Nephron (organoid): ENCODE results near the gene CPNE2.
A peak's percentile ranks its signal among the peaks of the same experiment; 100 is the strongest.

Experiments
- H3K27ac Mint-ChIP-seq, 3 experiments: 2 replicates each; pipeline ENCODE4 v1.8.0; 2020; ENCODE audit warnings: mixed read lengths in 3 of 3, mild to moderate bottlenecking in 2 of 3, moderate library complexity in 1 of 3
- H3K27me3 Mint-ChIP-seq: 2 replicates; pipeline ENCODE4 v1.8.0; 2021; ENCODE audit warnings: low read depth, mild to moderate bottlenecking, moderate library complexity, mixed read lengths
- H3K36me3 Mint-ChIP-seq: 2 replicates; pipeline ENCODE4 v1.8.0; 2020; ENCODE audit warnings: low read depth, mixed read lengths
- H3K4me1 Mint-ChIP-seq: 2 replicates; pipeline ENCODE4 v1.8.0; 2020; ENCODE audit warnings: mixed read lengths
- H3K4me3 Mint-ChIP-seq, 3 experiments: 2 replicates each; pipeline ENCODE4 v1.8.0; 2020; ENCODE audit warnings: mild to moderate bottlenecking in 3 of 3, mixed read lengths in 3 of 3, moderate library complexity in 2 of 3
- H3K9me3 Mint-ChIP-seq: 2 replicates; pipeline ENCODE4 v1.8.0; 2020; ENCODE audit warnings: mixed read lengths
- CTCF ChIP-seq, 3 experiments: fragments of 200-600 bp; sonication (generic); IDR thresholded peaks; one replicate each; pipeline ENCODE4 v1.5.0; 2021; ENCODE audit warnings: antibody characterized with exemption in 3 of 3; ENCODE audit not compliant: unreplicated experiment in 3 of 3

CPNE2 gene

DNA sequence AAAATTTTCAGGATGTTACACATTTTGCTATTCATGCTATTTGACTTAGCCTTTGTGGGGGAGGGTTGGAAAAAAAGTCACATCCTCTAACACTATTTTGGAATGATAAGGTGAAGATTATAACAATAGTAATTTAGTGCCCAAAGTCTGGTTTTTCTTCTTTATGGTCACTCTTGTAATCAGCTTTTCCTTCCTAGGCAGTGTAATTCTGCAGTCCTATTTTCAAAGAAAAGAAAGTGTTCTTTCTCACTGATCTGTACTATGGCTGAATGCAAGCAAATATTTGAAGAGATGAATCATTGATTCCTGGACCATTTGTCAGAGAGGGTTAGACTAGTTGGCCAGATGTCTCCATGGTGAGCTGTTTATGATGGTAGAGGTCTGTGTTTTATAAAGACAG lies 102.1 kb downstream of the CPNE2 start:
- no peaks in the 10 kb centered on the region for H3K27me3 Mint-ChIP-seq
- H3K4me3 Mint-ChIP-seq: no peak overlapping the region
- peaks cover 27% of the 10 kb centered on the region for H3K4me1 Mint-ChIP-seq
- H3K9me3 Mint-ChIP-seq: peaks cover 6% of the 10 kb centered on the region
- H3K36me3 Mint-ChIP-seq: peaks cover 31% of the 10 kb centered on the region
- TF ChIP-seq CTCF (IDR thresholded peaks at IDR 0.05; ENCODE audit: unreplicated experiment in 3 of 3): no peak
- H3K27ac Mint-ChIP-seq: peak overlapping the region in 2 of 3 experiments; percentile 12 to 40

DNA sequence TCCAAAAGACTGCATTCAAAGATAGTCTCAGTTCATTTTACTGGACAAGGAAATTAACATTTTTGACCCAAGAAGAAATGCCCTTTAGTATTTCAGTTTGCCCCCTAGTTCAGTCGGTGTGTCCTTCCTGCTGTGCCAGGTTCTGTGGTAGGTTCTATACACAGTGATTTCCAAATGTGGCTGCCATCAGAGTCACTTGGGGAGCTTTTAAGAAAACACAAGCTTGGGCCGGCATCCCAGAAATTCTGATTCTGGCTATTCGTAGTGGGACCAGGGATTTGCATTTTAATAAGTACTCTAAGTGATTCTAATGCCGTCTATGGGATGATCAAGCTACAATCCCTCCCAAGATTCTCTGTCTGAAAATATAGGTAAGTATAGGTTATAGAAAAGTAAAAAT lies 103.9 kb downstream of the CPNE2 start:
- H3K36me3 Mint-ChIP-seq: peaks cover 29% of the 10 kb centered on the region
- no peaks in the 10 kb centered on the region for H3K27me3 Mint-ChIP-seq
- no peak overlapping the region for H3K27ac Mint-ChIP-seq
- no peak overlapping the region for H3K4me3 Mint-ChIP-seq
- peaks cover 6% of the 10 kb centered on the region for H3K9me3 Mint-ChIP-seq
- TF ChIP-seq CTCF (IDR thresholded peaks at IDR 0.05; ENCODE audit: unreplicated experiment in 3 of 3): no peak
- peaks cover 22% of the 10 kb centered on the region for H3K4me1 Mint-ChIP-seq

- Mint-ChIP-seq H3K36me3 (peaks cover 32% of the 10 kb centered on the region), H3K9me3 (peaks cover 6% of the 10 kb centered on the region), H3K4me3 (no peak overlapping the region), H3K4me1 (peaks cover 19% of the 10 kb centered on the region), H3K27me3 (no peaks in the 10 kb centered on the region), H3K27ac (no peak overlapping the region)
- no peak for TF ChIP-seq CTCF (IDR thresholded peaks at IDR 0.05; ENCODE audit: unreplicated experiment in 3 of 3)
Observed at GRCh38 chr16:57196753-57197152, 104.4 kb downstream of the CPNE2 start.
